HepG2 (cell line): Measurements from ENCODE around the gene LIPE. TPM values are rescaled to one million over a fixed set of nuclear protein-coding genes. Genes with fewer than 3 reads are reported as not detected.

ENCODE experiments used
- ATAC-seq: fragments of 200-7000 bp; cut with Tn5 transposase; 3 replicates; pipeline ENCODE4 v1.9.1; 2020; ENCODE audit warnings: mild to moderate bottlenecking, moderate library complexity
- BruUV-seq: library from RNA; stranded (reverse); fragments of 400-500 nt; replicated peaks from 2 replicates; lab custom pipeline; 2021; lab: Mats Ljungman, UMichigan
- CTCF ChIA-PET: fragments of 300-600 bp; formaldehyde crosslinking; extraction: SDS; loops from one replicate; lab custom pipeline; 2021; ENCODE audit warnings: low total read pairs, inconsistent platforms, low intra/inter-chr PET ratio; lab: Yijun Ruan, JAX
- POLR2A ChIA-PET: fragments of 350-600 bp; sonication (Branson Sonifier 250); formaldehyde crosslinking; loops from one replicate; lab custom pipeline; 2020; ENCODE audit warnings: antibody characterized with exemption, inconsistent platforms; lab: Yijun Ruan, JAX
- DNase-seq: peaks from one replicate; pipeline ENCODE4 v3.0.0-alpha.2; 2015; ENCODE audit warnings: low spot score
- FAIRE-seq: peaks from 3 replicates; lab custom pipeline; 2011; peaks lifted over from hg19 to GRCh38; lab: Jason Lieb, UNC
- H2AFZ ChIP-seq: one replicate; pipeline ENCODE4 v1.6.1; 2011; ENCODE audit warnings: low read length, inconsistent platforms
- H3K27ac ChIP-seq: fragments of 300-600 bp; 3 replicates; pipeline ENCODE4 v1.8.0; 2011; ENCODE audit warnings: mixed run types, mild to moderate bottlenecking, mixed read lengths, low read length, inconsistent platforms; ENCODE audit not compliant: insufficient read depth; ENCODE audit errors: extremely low read length
- H3K27me3 ChIP-seq, 2 experiments: fragments of 200-600 bp in 1 of 2; 2 replicates in 1 of 2; 3 replicates in 1 of 2; pipeline versions ENCODE4 v1.6.0 to v1.8.0; 2011; ENCODE audit warnings: low read length in 2 of 2, mild to moderate bottlenecking in 2 of 2, moderate library complexity in 2 of 2, inconsistent platforms in 1 of 2; ENCODE audit not compliant: insufficient read depth in 2 of 2, control insufficient read depth in 1 of 2
- H3K36me3 ChIP-seq, 2 experiments: fragments of 200-600 bp in 1 of 2; replicated peaks in 1 of 2; 2 replicates in 1 of 2; 3 replicates in 1 of 2; pipeline versions ENCODE4 v1.5.1 to v1.8.0; 2011; ENCODE audit warnings: low read length in 2 of 2, inconsistent platforms in 1 of 2; ENCODE audit not compliant: insufficient read depth in 2 of 2, control insufficient read depth in 1 of 2
- H3K4me1 ChIP-seq: 2 replicates; pipeline ENCODE4 v1.5.1; 2012; ENCODE audit warnings: low read length, inconsistent platforms; ENCODE audit not compliant: insufficient read depth
- H3K4me2 ChIP-seq: 2 replicates; pipeline ENCODE4 v1.6.0; 2011; ENCODE audit warnings: low read depth, low read length, inconsistent platforms
- H3K4me3 ChIP-seq, 3 experiments: fragments of 200-600 bp in 1 of 3; sonication (generic), shearing (Covaris generic) in 1 of 3; replicated peaks in 1 of 3; 2 replicates each; pipeline ENCODE4 v1.5.1; 2011 to 2016; ENCODE audit warnings: low read length in 3 of 3, inconsistent platforms in 2 of 3, low read depth in 2 of 3, mild to moderate bottlenecking in 2 of 3, control low read depth in 1 of 3, mixed read lengths in 1 of 3; ENCODE audit not compliant: insufficient read depth in 1 of 3
- H3K79me2 ChIP-seq: one replicate; pipeline ENCODE4 v1.6.1; 2011; ENCODE audit warnings: low read length, inconsistent platforms; ENCODE audit not compliant: insufficient read depth
- H3K9ac ChIP-seq: 2 replicates; pipeline ENCODE4 v1.6.0; 2011; ENCODE audit warnings: mild to moderate bottlenecking, low read depth, low read length, inconsistent platforms; ENCODE audit not compliant: insufficient read depth
- H3K9me3 ChIP-seq: 2 replicates; pipeline ENCODE4 v1.5.1; 2012; ENCODE audit warnings: mild to moderate bottlenecking, low read length
- H4K20me1 ChIP-seq: 2 replicates; pipeline ENCODE4 v1.6.0; 2011; ENCODE audit warnings: inconsistent platforms, mild to moderate bottlenecking, low read length, moderate library complexity; ENCODE audit not compliant: insufficient read depth
- ASH2L ChIP-seq: fragments of 300-600, 200-600 bp; sonication (generic); IDR thresholded peaks from 2 replicates; pipeline ENCODE4 v1.7.0; 2017; ENCODE audit warnings: low read depth, mild to moderate bottlenecking, moderate library complexity, mixed read lengths, low read length; ENCODE audit not compliant: insufficient read length
- ATF7 ChIP-seq, 2 experiments: fragments of 450-650 bp in 1 of 2; sonication (generic) in 1 of 2; formaldehyde crosslinking in 1 of 2; IDR thresholded peaks; 2 replicates each; pipeline versions ENCODE4 v1.4.0 to v1.6.1; 2016 to 2020; ENCODE audit warnings: antibody characterized with exemption in 1 of 2, mild to moderate bottlenecking in 1 of 2, missing genetic modification reagents in 1 of 2
- GPN1 ChIP-seq: sonication (generic); formaldehyde crosslinking; IDR thresholded peaks from 2 replicates; pipeline ENCODE4 v1.5.1; 2020; ENCODE audit warnings: missing genetic modification reagents, borderline replicate concordance
- KDM1A ChIP-seq: IDR thresholded peaks from 2 replicates; pipeline ENCODE4 v1.6.1; 2016; ENCODE audit warnings: missing compliant biosample characterization
- NR1H2 ChIP-seq: sonication (generic); formaldehyde crosslinking; IDR thresholded peaks from 2 replicates; pipeline ENCODE4 v1.8.1; 2022; ENCODE audit warnings: low read depth, missing genetic modification reagents, borderline replicate concordance
- PPARG ChIP-seq: conservative IDR thresholded peaks from 2 replicates; pipeline ENCODE4 v1.6.1; 2016; ENCODE audit warnings: missing biosample characterization, missing genetic modification reagents
- RARA ChIP-seq: IDR thresholded peaks from 2 replicates; pipeline ENCODE4 v1.6.1; 2016; ENCODE audit warnings: missing genetic modification reagents, missing compliant biosample characterization
- ZBTB43 ChIP-seq: sonication (generic); formaldehyde crosslinking; conservative IDR thresholded peaks from 2 replicates; pipeline ENCODE4 v1.4.0; 2020; ENCODE audit warnings: missing genetic modification reagents
- ZFYVE20 ChIP-seq: sonication (generic); formaldehyde crosslinking; IDR thresholded peaks from 2 replicates; pipeline ENCODE4 v1.8.0; 2023; ENCODE audit warnings: low read depth, mild to moderate bottlenecking, moderate library complexity, missing genetic modification reagents, borderline replicate concordance
- ZMYM2 ChIP-seq: sonication (generic); formaldehyde crosslinking; IDR thresholded peaks from 2 replicates; pipeline ENCODE4 v1.8.0; 2022; ENCODE audit warnings: mild to moderate bottlenecking, missing genetic modification reagents
- ZNF567 ChIP-seq: sonication (generic); formaldehyde crosslinking; IDR thresholded peaks from 2 replicates; pipeline ENCODE4 v1.8.1; 2023; ENCODE audit warnings: mild to moderate bottlenecking, missing genetic modification reagents, borderline replicate concordance
- WGBS: methylation state at CpG from one replicate; pipeline ENCODE4 v1.1.6; 2017; ENCODE audit warnings: low lambda C conversion rate; 5-methylcytosine and 5-hydroxymethylcytosine counted together
- in situ Hi-C: cut with HindIII; loops from 2 replicates; pipeline ENCODE4 v1.10.0; 2017; ENCODE audit warnings: low pct_unique_long_range_greater_than_20kb; ENCODE audit not compliant: extremely low pct_ligation_motif_present
- intact Hi-C: fragments of 100-400 bp; cut with micrococcal nuclease; formaldehyde crosslinking; loops from one replicate; pipeline ENCODE4 v1.10.0; 2022; ENCODE audit not compliant: unreplicated experiment
- polyA plus RNA-seq, 8 experiments: library from polyadenylated mRNA; depleted of rRNA in 3 of 8; stranded (reverse) in 7 of 8; unstranded in 1 of 8; fragments of >200 nt; fragmentation: Illumina TruSeq in 4 of 8; extraction: Trizol in 4 of 8; gene quantifications; 2 replicates each; pipeline versions ENCODE4 v1.2.1 to v1.2.3, GENCODE V29; 2011 to 2016; ENCODE audit warnings: low read depth in 4 of 8, missing spikeins in 1 of 8, mixed read lengths in 1 of 8; ENCODE audit not compliant: insufficient read depth in 1 of 8
- total RNA-seq, 5 experiments: library from RNA; depleted of rRNA; stranded (reverse); fragments of >200 nt; fragmentation: Illumina TruSeq; extraction: Trizol; gene quantifications; 2 replicates each; pipeline ENCODE4 v1.2.3, GENCODE V29; 2016; ENCODE audit warnings: low read depth in 1 of 5
- TF ChIP-seq, protein P1 (sequence below): sonication (generic); formaldehyde crosslinking; IDR thresholded peaks from 2 replicates; pipeline ENCODE4 v1.4.0; 2020; ENCODE audit warnings: mild to moderate bottlenecking, low read depth, missing genetic modification reagents
- TF ChIP-seq, protein P2 (sequence below): sonication (generic); formaldehyde crosslinking; IDR thresholded peaks from 2 replicates; pipeline ENCODE4 v1.5.1; 2020; ENCODE audit warnings: mild to moderate bottlenecking, missing genetic modification reagents

The LIPE gene
- total and polyA plus RNA-seq, 2 of the 13 experiments (the other 11 are each of a cell fraction or from before 2014, with no cell fraction given) = not detected

GRCh38 chr19:42409477-42409876 lies 17.7 kb downstream of the LIPE start (continued):
- peak; percentile 60 for TF ChIP-seq RARA
- TF ChIP-seq, all 625 proteins: peak for 2

- H3K4me3 ChIP-seq = no peak overlapping the region
- no peaks in the 10 kb centered on the region for H3K36me3 ChIP-seq
- peaks cover 12% of the 10 kb centered on the region for H3K4me1 ChIP-seq
- FAIRE-seq = no peak
- no peaks in the 10 kb centered on the region for H4K20me1 ChIP-seq
- ATAC-seq = no peak
- intact Hi-C loops (no loop called here), in situ Hi-C loops (no loop called here)
- no peak overlapping the region for H3K4me2 ChIP-seq
- ChIA-PET POLR2A (no interaction called here), CTCF (no interaction called here)
- no peak overlapping the region for H2AFZ ChIP-seq
- H3K9me3 ChIP-seq = no peaks in the 10 kb centered on the region
- H3K9ac ChIP-seq = no peak overlapping the region
- 35% methylated on average over 6 of the region's 10 CpGs for WGBS
- peaks cover 10 to 47% of the 10 kb centered on the region in 2 experiments for H3K27me3 ChIP-seq
- no peak overlapping the region for H3K27ac ChIP-seq
- DNase-seq = no peak
- BruUV-seq = no TSS peak
- H3K79me2 ChIP-seq = no peaks in the 10 kb centered on the region
- TF ChIP-seq ZNF567 (CRISPR knock-in tag) (no peak), ATF7 (IDR thresholded peaks at IDR 0.05) (no peak), ATF7 (CRISPR knock-in tag; IDR thresholded peaks at IDR 0.05) (no peak), ZMYM2 (no peak), ASH2L (no peak), ZFYVE20 (CRISPR knock-in tag) (no peak), NR1H2 (CRISPR knock-in tag) (no peak), GPN1 (CRISPR knock-in tag) (no peak), ZBTB43 (CRISPR knock-in tag) (no peak), KDM1A (CRISPR knock-in tag) (no peak), PPARG (no peak)
- TF ChIP-seq, protein P1, sequence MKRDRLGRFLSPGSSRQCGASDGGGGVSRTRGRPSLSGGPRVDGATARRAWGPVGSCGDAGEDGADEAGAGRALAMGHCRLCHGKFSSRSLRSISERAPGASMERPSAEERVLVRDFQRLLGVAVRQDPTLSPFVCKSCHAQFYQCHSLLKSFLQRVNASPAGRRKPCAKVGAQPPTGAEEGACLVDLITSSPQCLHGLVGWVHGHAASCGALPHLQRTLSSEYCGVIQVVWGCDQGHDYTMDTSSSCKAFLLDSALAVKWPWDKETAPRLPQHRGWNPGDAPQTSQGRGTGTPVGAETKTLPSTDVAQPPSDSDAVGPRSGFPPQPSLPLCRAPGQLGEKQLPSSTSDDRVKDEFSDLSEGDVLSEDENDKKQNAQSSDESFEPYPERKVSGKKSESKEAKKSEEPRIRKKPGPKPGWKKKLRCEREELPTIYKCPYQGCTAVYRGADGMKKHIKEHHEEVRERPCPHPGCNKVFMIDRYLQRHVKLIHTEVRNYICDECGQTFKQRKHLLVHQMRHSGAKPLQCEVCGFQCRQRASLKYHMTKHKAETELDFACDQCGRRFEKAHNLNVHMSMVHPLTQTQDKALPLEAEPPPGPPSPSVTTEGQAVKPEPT = no peak
- TF ChIP-seq, protein P2, sequence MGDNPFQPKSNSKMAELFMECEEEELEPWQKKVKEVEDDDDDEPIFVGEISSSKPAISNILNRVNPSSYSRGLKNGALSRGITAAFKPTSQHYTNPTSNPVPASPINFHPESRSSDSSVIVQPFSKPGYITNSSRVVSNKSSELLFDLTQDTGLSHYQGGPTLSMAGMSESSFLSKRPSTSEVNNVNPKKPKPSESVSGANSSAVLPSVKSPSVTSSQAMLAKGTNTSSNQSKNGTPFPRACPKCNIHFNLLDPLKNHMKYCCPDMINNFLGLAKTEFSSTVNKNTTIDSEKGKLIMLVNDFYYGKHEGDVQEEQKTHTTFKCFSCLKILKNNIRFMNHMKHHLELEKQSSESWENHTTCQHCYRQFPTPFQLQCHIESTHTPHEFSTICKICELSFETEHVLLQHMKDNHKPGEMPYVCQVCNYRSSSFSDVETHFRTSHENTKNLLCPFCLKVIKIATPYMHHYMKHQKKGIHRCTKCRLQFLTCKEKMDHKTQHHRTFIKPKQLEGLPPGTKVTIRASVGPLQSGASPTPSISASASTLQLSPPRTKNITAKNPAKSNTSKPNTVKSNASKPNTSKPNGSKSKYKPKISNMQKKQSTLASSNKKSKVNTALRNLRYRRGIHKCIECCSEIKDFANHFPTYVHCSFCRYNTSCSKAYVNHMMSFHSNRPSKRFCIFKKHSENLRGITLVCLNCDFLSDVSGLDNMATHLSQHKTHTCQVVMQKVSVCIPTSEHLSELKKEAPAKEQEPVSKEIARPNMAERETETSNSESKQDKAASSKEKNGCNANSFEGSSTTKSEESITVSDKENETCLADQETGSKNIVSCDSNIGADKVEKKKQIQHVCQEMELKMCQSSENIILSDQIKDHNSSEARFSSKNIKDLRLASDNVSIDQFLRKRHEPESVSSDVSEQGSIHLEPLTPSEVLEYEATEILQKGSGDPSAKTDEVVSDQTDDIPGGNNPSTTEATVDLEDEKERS (CRISPR knock-in tag) = no peak
Measured at GRCh38 chr19:42407816-42408175, 19.4 kb downstream of the LIPE start.
